ENCODE results near the gene SLC35F4. TPM values are rescaled to one million over a fixed set of nuclear protein-coding genes. Genes with fewer than 3 reads are reported as not detected.

SLC35F4 gene
- total RNA-seq, 1 donor from 2014 or later: not detected

DNA sequence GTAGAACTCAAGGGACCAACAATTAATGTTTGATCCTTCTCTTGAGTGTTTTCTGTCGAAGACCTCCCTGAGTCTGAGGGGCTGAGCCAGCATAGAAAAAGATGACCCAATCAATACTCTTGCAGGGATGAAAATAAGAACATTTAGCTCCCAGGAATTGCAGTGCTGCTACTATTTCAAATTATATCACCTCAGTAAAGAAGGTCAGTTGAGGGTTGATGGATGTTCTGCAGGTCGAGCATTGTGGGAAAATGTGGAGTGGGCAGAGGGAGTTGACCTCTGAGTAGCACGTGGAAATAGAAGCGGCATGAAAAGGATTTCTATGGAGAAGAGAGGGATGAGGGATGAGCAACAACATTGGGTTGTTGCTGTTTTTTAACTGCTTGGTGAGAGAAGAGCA lies 297.3 kb downstream of the SLC35F4 start:
- no peak for DNase-seq (ENCODE audit: low read depth)
- H3K36me3 ChIP-seq (ENCODE audit: control insufficient read depth, insufficient read depth, low read length): no peaks in the 10 kb centered on the region
- H3K27me3 ChIP-seq (ENCODE audit: control insufficient read depth, insufficient read depth, low read length): no peaks in the 10 kb centered on the region
- TF ChIP-seq, protein P1, sequence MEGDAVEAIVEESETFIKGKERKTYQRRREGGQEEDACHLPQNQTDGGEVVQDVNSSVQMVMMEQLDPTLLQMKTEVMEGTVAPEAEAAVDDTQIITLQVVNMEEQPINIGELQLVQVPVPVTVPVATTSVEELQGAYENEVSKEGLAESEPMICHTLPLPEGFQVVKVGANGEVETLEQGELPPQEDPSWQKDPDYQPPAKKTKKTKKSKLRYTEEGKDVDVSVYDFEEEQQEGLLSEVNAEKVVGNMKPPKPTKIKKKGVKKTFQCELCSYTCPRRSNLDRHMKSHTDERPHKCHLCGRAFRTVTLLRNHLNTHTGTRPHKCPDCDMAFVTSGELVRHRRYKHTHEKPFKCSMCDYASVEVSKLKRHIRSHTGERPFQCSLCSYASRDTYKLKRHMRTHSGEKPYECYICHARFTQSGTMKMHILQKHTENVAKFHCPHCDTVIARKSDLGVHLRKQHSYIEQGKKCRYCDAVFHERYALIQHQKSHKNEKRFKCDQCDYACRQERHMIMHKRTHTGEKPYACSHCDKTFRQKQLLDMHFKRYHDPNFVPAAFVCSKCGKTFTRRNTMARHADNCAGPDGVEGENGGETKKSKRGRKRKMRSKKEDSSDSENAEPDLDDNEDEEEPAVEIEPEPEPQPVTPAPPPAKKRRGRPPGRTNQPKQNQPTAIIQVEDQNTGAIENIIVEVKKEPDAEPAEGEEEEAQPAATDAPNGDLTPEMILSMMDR (IDR thresholded peaks at IDR 0.05; ENCODE audit: insufficient read depth, low read length, poor library complexity, severe bottlenecking): no peak
- H3K4me3 ChIP-seq (ENCODE audit: low read depth, low read length): no peak overlapping the region

- Histone ChIP-seq H3K27me3 (ENCODE audit: control insufficient read depth, insufficient read depth, low read length) (no peaks in the 10 kb centered on the region), H3K4me3 (ENCODE audit: low read depth, low read length) (no peak overlapping the region), H3K36me3 (ENCODE audit: control insufficient read depth, insufficient read depth, low read length) (no peaks in the 10 kb centered on the region)
- TF ChIP-seq, protein P1 (IDR thresholded peaks at IDR 0.05; ENCODE audit: insufficient read depth, low read length, poor library complexity, severe bottlenecking): no peak
- no peak for DNase-seq (ENCODE audit: low read depth)
These were observed 298.7 kb downstream of the SLC35F4 start for GRCh38 chr14:57567220-57567619.

- no peaks in the 10 kb centered on the region for H3K36me3 ChIP-seq (ENCODE audit: control insufficient read depth, insufficient read depth, low read length)
- H3K4me3 ChIP-seq (ENCODE audit: low read depth, low read length): no peak overlapping the region
- no peak for DNase-seq (ENCODE audit: low read depth)
- TF ChIP-seq, protein P1 (IDR thresholded peaks at IDR 0.05; ENCODE audit: insufficient read depth, low read length, poor library complexity, severe bottlenecking): no peak
- no peaks in the 10 kb centered on the region for H3K27me3 ChIP-seq (ENCODE audit: control insufficient read depth, insufficient read depth, low read length)
These were observed 305.2 kb downstream of the SLC35F4 start for GRCh38 chr14:57560681-57561080.

DNA sequence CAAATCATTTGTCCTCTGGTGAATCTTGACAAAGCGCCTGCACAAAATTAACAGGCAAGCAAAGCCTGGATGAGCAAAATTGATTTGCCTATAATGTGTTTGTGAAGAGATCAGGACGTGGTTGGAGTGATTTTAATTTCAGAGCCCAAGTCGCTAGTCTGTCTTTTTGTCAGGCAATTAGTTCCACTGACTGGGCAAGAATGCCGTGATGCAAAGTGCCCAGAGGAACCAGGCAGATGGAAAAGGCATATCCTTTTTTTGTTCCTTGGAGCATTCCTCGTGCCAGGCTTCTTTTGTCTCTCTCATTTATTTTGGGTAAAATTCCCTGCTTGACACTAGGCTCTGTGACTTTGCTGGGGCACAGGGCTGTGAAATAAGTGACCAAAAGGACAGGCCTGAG lies 306.3 kb downstream of the SLC35F4 start:
- Histone ChIP-seq H3K36me3 (ENCODE audit: control insufficient read depth, insufficient read depth, low read length) (no peaks in the 10 kb centered on the region), H3K27me3 (ENCODE audit: control insufficient read depth, insufficient read depth, low read length) (no peaks in the 10 kb centered on the region), H3K4me3 (ENCODE audit: low read depth, low read length) (no peak overlapping the region)
- no peak for DNase-seq (ENCODE audit: low read depth)
- TF ChIP-seq, protein P1 (IDR thresholded peaks at IDR 0.05; ENCODE audit: insufficient read depth, low read length, poor library complexity, severe bottlenecking): no peak

DNA sequence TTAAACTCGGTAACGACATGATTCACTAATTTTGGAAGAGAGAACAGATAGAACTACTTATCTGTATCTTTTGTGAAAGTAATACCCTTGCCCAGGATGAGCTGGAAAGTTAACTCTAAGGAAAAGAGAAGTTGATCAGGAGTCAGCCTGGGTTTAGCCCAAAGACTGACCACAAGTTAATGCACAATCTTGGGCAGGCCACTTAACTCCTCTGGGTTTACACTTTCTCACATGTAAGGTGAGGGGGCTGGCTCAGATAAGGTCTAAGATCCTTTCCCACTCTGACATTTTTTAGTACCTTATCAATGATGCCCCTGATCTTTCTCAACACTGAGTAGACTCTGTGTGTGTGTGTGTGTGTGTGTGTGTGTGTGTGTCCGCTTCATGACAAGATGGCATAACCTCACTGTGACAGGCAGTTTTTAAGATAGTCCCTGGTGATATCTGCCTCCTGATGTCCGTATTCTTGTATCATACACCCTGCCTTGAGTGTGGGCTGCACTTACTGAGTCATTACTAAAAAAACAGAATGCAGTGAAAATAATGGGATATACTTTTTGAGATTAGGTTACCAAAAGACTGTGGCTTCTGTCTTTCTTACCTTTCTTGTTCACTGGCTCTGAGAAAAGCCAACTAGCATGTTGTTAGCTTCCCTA lies 316.0 kb downstream of the SLC35F4 start:
- Histone ChIP-seq H3K27me3 (ENCODE audit: control insufficient read depth, insufficient read depth, low read length) (no peaks in the 10 kb centered on the region), H3K4me3 (ENCODE audit: low read depth, low read length) (no peak overlapping the region), H3K36me3 (ENCODE audit: control insufficient read depth, insufficient read depth, low read length) (no peaks in the 10 kb centered on the region)
- DNase-seq (ENCODE audit: low read depth): no peak
- TF ChIP-seq, protein P1 (IDR thresholded peaks at IDR 0.05; ENCODE audit: insufficient read depth, low read length, poor library complexity, severe bottlenecking): no peak

- H3K36me3 ChIP-seq (ENCODE audit: control insufficient read depth, insufficient read depth, low read length): no peaks in the 10 kb centered on the region
- H3K27me3 ChIP-seq (ENCODE audit: control insufficient read depth, insufficient read depth, low read length): no peaks in the 10 kb centered on the region
- TF ChIP-seq, protein P1 (IDR thresholded peaks at IDR 0.05; ENCODE audit: insufficient read depth, low read length, poor library complexity, severe bottlenecking): no peak
- no peak for DNase-seq (ENCODE audit: low read depth)
- no peak overlapping the region for H3K4me3 ChIP-seq (ENCODE audit: low read depth, low read length)
These were observed 316.8 kb downstream of the SLC35F4 start for GRCh38 chr14:57549016-57549564.

All from kidney epithelial cell (primary cell).